ENCODE data around the gene GTF3C5. TPM values are rescaled to one million over a fixed set of nuclear protein-coding genes. Genes with fewer than 3 reads are reported as not detected.

Gene GTF3C5
- total and polyA plus RNA-seq, 2 donors (not counting 1 experiment from before 2014, with no cell fraction given), result 32.2 to 32.4 TPM

GRCh38 chr9:133074111-133074651 is 43.4 kb downstream of the GTF3C5 start:
- DNase-seq (ENCODE audit: low read depth in 2 of 2), result peak; percentile 45 to 65
- no peaks in the 10 kb centered on the region for H3K79me2 ChIP-seq (ENCODE audit: control insufficient read depth, insufficient read depth, low read length)
- H3K27me3 ChIP-seq (ENCODE audit: control insufficient read depth, insufficient read depth, low read length), result peaks cover 11% of the 10 kb centered on the region
- TF ChIP-seq CTCF (conservative IDR thresholded peaks at IDR 0.05 in 1 of 2, IDR thresholded peaks at IDR 0.05 in 1 of 2; ENCODE audit: low read depth in 1 of 2, low read length in 2 of 2) (no peak), EZH2 (IDR thresholded peaks at IDR 0.05; ENCODE audit: low read length, missing control alignments) (no peak)
- H3K9me3 ChIP-seq (ENCODE audit: control insufficient read depth, insufficient read depth, low read depth, low read length), result no peaks in the 10 kb centered on the region
- H2AFZ ChIP-seq (ENCODE audit: low read length), result no peak overlapping the region
- H3K4me2 ChIP-seq (ENCODE audit: extremely low read depth, insufficient read depth, low read length), result no peak overlapping the region
- no peak overlapping the region for H3K9ac ChIP-seq (ENCODE audit: insufficient read depth, low read length)
- no peaks in the 10 kb centered on the region for H4K20me1 ChIP-seq (ENCODE audit: control insufficient read depth, extremely low read depth, insufficient read depth, low read length)
- H3K4me3 ChIP-seq (replicated peaks in 1 of 4; ENCODE audit: control extremely low read depth in 1 of 4, insufficient read depth in 1 of 4, low read depth in 3 of 4, low read length in 4 of 4), result no peak overlapping the region
- no peaks in the 10 kb centered on the region for H3K36me3 ChIP-seq (ENCODE audit: control insufficient read depth, insufficient read depth, low read length)
- no peak overlapping the region for H3K27ac ChIP-seq (ENCODE audit: insufficient read depth, low read length)
- H3K4me1 ChIP-seq (ENCODE audit: control insufficient read depth, extremely low read depth, insufficient read depth, low read length), result no peaks in the 10 kb centered on the region

- TF ChIP-seq EZH2 (IDR thresholded peaks at IDR 0.05; ENCODE audit: low read length, missing control alignments) (no peak), CTCF (conservative IDR thresholded peaks at IDR 0.05 in 1 of 2, IDR thresholded peaks at IDR 0.05 in 1 of 2; ENCODE audit: low read depth in 1 of 2, low read length in 2 of 2) (no peak)
- Histone ChIP-seq H3K9me3 (ENCODE audit: control insufficient read depth, insufficient read depth, low read depth, low read length) (no peaks in the 10 kb centered on the region), H3K4me2 (ENCODE audit: extremely low read depth, insufficient read depth, low read length) (no peak overlapping the region), H3K4me1 (ENCODE audit: control insufficient read depth, extremely low read depth, insufficient read depth, low read length) (no peaks in the 10 kb centered on the region), H3K9ac (ENCODE audit: insufficient read depth, low read length) (no peak overlapping the region), H3K79me2 (ENCODE audit: control insufficient read depth, insufficient read depth, low read length) (no peaks in the 10 kb centered on the region), H4K20me1 (ENCODE audit: control insufficient read depth, extremely low read depth, insufficient read depth, low read length) (no peaks in the 10 kb centered on the region), H2AFZ (ENCODE audit: low read length) (no peak overlapping the region), H3K27ac (ENCODE audit: insufficient read depth, low read length) (no peak overlapping the region), H3K4me3 (replicated peaks in 1 of 4; ENCODE audit: control extremely low read depth in 1 of 4, insufficient read depth in 1 of 4, low read depth in 3 of 4, low read length in 4 of 4) (no peak overlapping the region), H3K27me3 (ENCODE audit: control insufficient read depth, insufficient read depth, low read length) (peaks cover 20% of the 10 kb centered on the region), H3K36me3 (ENCODE audit: control insufficient read depth, insufficient read depth, low read length) (no peaks in the 10 kb centered on the region)
- DNase-seq (ENCODE audit: low read depth in 2 of 2), result peak; percentile 70 to 95
These were observed 45.3 kb downstream of the GTF3C5 start for GRCh38 chr9:133075925-133076630.

- Histone ChIP-seq H2AFZ (ENCODE audit: low read length) (no peak overlapping the region), H3K36me3 (ENCODE audit: control insufficient read depth, insufficient read depth, low read length) (no peaks in the 10 kb centered on the region), H3K9me3 (ENCODE audit: control insufficient read depth, insufficient read depth, low read depth, low read length) (no peaks in the 10 kb centered on the region), H4K20me1 (ENCODE audit: control insufficient read depth, extremely low read depth, insufficient read depth, low read length) (no peaks in the 10 kb centered on the region), H3K9ac (ENCODE audit: insufficient read depth, low read length) (no peak overlapping the region), H3K79me2 (ENCODE audit: control insufficient read depth, insufficient read depth, low read length) (no peaks in the 10 kb centered on the region), H3K27me3 (ENCODE audit: control insufficient read depth, insufficient read depth, low read length) (peaks cover 20% of the 10 kb centered on the region), H3K4me2 (ENCODE audit: extremely low read depth, insufficient read depth, low read length) (no peak overlapping the region), H3K27ac (ENCODE audit: insufficient read depth, low read length) (no peak overlapping the region), H3K4me1 (ENCODE audit: control insufficient read depth, extremely low read depth, insufficient read depth, low read length) (no peaks in the 10 kb centered on the region), H3K4me3 (replicated peaks in 1 of 4; ENCODE audit: control extremely low read depth in 1 of 4, insufficient read depth in 1 of 4, low read depth in 3 of 4, low read length in 4 of 4) (no peak overlapping the region)
- no peak for TF ChIP-seq CTCF (conservative IDR thresholded peaks at IDR 0.05 in 1 of 2, IDR thresholded peaks at IDR 0.05 in 1 of 2; ENCODE audit: low read depth in 1 of 2, low read length in 2 of 2)
- TF ChIP-seq EZH2 (IDR thresholded peaks at IDR 0.05; ENCODE audit: low read length, missing control alignments), result no peak
- no peak for DNase-seq (ENCODE audit: low read depth in 2 of 2)
These were observed 45.9 kb downstream of the GTF3C5 start for GRCh38 chr9:133076691-133077090.
